Frontal cortex (tissue), 4 donors: ENCODE measurements around the gene CAND2. TPM values are rescaled to one million over a fixed set of nuclear protein-coding genes. Genes with fewer than 3 reads are reported as not detected.
A peak's percentile ranks its signal among the peaks of the same experiment; 100 is the strongest.
"Not testable (repeated sequence)": the region's sequence is repeated elsewhere in the genome, so short reads cannot be mapped to it uniquely, and the experiment has no call there.

Experiments
- DNase-seq, 2 donors: peaks; one replicate each; pipeline ENCODE4 v3.0.0; 2012; ENCODE audit warnings: low spot score in 2 of 2
- FAIRE-seq: peaks from 2 replicates; lab custom pipeline; 2012; peaks lifted over from hg19 to GRCh38; lab: Jason Lieb, UNC
- total RNA-seq: library from RNA; depleted of rRNA; stranded (reverse); fragments of >200 nt; gene quantifications from one replicate; pipeline ENCODE4 v1.2.3, GENCODE V29; 2014
- donor health status: control.
- donor health status: control.
- donor health status: control.

CAND2 gene
- total RNA-seq, 1 donor from 2014 or later = 11.4 TPM

GRCh38 chr3:12841149-12841969 is 44.9 kb downstream of the CAND2 start, which contains the start of gene RPL32:
TSS of gene RPL32 (minus strand) at chr3:12841565. CDS start at chr3:12840237, 1,328 bp downstream.
- FAIRE-seq = no peak
- DNase-seq = peak; percentile 78 to 80

- FAIRE-seq (no peak), DNase-seq (no peak)
These were observed 45.5 kb downstream of the CAND2 start for GRCh38 chr3:12841970-12842328.

- DNase-seq (no peak), FAIRE-seq (no peak)
These were observed 46.0 kb downstream of the CAND2 start for GRCh38 chr3:12842469-12842868.

GRCh38 chr3:12845811-12846210 is 49.3 kb downstream of the CAND2 start:
- FAIRE-seq (no peak), DNase-seq (no peak)

- no peak for FAIRE-seq
- DNase-seq = no peak
These were observed 55.7 kb downstream of the CAND2 start for GRCh38 chr3:12852201-12852600.

DNA sequence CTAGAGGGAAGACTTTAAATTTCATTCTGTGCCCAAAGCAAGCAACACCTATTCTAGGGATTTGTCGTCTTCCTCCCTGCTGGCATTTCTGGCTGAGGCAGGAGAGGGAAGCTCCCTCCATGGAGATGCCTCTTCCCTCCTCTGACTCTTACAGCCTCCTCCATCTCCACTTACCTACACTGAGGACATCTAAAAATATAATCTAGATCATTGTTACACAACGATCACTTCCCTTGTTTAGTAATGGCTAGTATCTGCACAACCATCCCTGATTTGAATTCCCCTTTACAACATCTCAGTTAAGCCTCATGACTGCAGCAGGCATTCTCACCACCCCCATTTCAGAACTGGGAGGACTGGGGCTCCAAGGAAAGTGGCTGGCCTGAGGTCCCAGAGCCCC is 57.4 kb downstream of the CAND2 start:
- FAIRE-seq, DNase-seq: not testable (repeated sequence)

- DNase-seq (no peak), FAIRE-seq (no peak)
These were observed 58.1 kb downstream of the CAND2 start for GRCh38 chr3:12854565-12854964.

DNA sequence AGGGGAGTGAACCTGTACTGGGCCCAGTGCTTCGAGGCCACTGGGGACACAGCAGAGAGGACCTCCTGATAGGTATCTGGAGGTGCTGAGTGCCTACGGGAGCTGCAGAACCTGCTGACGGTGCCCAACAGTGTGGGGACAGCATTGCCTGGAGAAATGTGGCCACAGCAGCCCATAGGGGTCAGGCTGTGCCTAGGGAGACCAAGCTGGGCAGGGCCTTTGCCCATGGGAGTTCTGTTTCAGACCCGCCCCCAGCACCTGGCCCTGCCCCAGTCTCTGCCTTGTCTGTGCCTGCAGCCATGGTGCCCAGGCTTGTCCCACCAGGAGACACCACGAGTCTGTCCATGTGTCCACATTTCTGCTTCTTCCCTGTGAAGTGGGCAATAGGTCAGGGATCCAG is 60.1 kb downstream of the CAND2 start:
- no peak for FAIRE-seq
- DNase-seq = no peak

DNA sequence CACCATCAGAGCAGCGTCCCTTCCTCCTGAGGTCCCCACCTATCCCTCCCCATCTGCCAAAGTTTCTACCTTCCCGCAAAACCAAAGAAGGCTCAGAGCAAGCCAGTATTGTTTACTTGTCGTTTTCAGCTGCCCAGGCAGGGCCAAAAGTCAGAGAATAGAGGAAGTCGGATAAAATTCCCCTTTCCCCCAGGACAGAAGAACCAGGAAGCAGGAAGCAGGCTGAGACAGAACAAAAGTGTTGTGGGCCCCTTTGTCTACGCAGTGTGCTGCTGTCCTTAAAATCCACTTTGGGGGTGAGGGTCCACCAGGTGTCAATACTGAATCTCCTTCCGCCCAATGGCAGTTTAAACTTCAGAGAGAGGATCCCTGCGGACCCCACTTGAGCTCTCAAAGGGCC is 63.4 kb downstream of the CAND2 start:
- FAIRE-seq (no peak), DNase-seq (no peak)

- FAIRE-seq (no peak), DNase-seq (no peak)
These were observed 65.1 kb downstream of the CAND2 start for GRCh38 chr3:12861611-12862010.

DNA sequence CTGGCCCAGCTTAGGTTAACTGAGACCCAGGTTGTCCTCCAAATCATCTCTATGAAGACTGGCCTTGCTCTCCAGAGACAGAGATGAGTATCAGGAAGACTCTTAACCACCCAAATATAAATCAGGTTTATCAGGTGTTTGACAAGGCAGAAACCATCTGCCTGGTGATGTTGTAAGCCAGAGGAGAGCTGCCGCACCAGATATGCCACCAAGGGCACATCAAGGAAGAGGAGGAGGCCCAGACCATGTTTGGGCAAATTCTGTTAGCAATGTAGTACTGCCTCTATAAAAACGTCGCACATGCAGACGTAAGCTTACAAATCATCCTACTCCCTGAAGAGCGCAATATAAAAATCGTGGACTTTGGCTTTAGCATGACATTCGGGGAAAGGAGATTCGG is 65.9 kb downstream of the CAND2 start:
- DNase-seq = no peak
- FAIRE-seq = no peak

GRCh38 chr3:12865271-12865670 is 68.8 kb downstream of the CAND2 start:
- DNase-seq = no peak

DNA sequence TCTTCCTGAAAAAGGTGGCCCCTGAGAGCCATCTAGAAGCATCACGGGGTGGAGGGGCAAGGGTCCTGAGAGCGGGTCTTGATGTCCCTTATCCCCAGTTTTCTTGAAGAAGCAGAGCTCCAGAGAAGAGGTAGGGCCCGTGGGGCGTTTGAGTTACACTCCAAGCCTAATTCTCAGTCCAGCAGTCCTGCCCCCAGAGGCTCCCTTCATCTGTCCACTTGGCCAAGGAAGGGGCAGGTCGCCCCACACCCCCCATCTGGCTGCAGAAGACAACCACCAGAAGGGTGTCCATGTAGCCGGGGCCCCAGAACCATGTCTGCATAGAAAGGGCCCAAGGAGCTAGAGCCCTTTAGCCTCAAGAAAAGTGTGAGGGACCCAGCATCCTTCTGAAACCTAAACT is 70.4 kb downstream of the CAND2 start:
- DNase-seq (no peak), FAIRE-seq (no peak)

More at GRCh38 chr3:12865271-12865670, 68.8 kb downstream of the CAND2 start:
- no peak for FAIRE-seq

GRCh38 chr3:12868039-12869034 is 71.9 kb downstream of the CAND2 start:
- FAIRE-seq (peak; percentile 3), DNase-seq (peak; percentile 84 to 91)

DNA sequence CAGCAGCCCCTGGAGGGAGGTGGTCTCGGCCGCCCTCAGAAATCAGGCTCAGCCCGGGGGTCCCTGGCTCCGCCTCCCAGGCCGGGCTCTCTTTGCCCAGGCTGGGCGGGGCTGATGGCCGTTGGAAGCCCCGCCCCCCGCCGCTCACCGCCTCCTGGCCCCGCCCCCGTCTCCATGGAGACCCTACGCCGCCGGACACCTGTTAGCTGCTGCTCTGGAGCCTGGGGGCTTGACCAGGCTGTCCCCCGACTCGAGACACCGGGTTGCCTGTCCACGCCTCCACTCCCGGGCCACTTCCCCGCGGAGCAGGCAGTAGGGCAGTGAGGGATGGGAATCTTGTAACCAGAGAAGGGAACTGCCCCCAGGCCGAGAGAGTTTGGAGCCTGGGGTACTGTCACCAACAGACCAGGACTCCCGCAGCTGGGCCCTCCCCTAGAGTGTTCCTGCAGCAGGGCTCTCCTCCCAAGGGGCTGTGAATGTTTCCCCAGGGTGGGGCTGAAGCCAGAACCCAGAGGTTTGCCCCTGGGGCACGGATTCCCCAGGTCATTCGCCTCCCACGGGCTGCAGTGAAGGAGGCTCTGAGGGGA is 72.6 kb downstream of the CAND2 start:
- no peak for FAIRE-seq

GRCh38 chr3:12870942-12871341 is 74.5 kb downstream of the CAND2 start:
- FAIRE-seq (no peak), DNase-seq (no peak)

More for the DNA sequence above, 72.6 kb downstream of the CAND2 start:
- peak in 1 of 2 donors; percentile 56 for DNase-seq

DNA sequence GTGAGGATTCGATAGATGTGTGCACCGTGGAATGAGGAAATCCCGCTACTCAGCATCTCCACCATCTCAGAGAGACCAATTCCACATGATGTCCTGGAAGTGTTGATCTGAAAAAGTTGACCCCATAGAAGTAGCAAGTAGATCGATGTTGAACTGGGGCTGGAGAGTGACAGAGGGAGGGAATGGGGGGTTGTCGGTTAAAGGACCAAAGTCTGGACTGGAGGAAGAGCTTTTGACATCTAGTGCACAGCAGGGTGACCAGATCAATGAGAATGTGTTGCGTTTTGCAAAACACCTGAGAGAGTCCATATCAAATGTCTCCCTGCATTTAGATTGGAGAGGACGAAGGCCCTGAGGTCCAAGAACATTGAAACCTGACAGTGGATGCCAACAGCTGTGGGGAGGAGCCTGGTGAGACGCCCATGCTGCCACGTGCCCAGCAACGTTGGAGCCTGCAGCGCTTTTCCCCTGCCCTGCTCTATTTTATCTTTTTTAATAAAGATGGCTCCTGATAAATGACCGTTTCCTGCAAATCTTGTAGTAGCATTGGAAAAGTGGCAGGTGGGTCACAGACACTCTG is 75.0 kb downstream of the CAND2 start:
- FAIRE-seq = no peak
- no peak for DNase-seq

DNA sequence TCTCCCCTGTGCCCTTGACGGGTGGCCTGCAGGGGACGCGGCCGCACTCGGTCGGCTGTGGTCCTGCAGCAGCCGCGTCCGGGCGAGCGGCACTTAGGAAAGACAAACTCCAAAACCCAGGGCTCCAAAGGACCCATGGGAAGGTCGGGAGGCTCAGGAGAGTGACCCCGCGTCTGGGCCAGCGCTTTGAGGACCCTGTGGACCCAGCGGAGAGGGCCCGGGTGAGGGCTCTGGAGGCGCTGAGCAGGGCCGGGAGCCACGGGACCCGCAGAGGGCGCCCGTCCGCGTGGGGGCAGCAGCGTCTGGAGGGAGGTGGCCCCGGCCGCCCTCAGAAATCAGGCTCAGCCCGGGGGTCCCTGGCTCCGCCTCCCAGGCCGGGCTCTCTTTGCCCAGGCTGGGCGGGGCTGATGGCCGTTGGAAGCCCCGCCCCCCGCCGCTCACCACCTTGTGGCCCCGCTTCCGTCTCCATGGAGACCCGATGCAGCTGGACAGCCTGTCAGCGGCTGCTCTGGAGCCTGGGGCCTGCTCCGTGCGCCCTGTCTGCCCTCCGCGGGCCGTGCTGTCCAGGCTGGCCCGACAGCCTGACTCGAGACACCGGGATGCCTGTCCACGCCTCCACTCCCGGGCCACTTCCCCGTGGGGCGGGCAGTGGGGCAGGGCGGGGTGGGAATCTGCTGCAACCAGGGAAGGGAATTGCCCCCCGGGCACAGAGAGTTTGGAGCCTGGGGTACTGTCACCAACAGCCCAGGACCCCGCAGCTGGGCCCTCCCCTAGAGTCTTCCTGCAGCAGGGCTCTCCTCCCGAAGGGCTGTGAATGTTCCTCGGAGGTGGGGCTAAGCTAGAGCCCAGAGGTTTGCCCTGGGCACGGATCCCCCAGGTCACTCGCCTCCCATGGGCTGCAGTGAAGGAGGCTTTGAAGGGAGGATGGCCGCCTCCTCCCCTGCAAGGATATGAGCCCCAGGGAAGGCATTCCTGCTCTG is 79.7 kb downstream of the CAND2 start:
- FAIRE-seq (no peak), DNase-seq (peak in 1 of 2 donors; percentile 56)

DNA sequence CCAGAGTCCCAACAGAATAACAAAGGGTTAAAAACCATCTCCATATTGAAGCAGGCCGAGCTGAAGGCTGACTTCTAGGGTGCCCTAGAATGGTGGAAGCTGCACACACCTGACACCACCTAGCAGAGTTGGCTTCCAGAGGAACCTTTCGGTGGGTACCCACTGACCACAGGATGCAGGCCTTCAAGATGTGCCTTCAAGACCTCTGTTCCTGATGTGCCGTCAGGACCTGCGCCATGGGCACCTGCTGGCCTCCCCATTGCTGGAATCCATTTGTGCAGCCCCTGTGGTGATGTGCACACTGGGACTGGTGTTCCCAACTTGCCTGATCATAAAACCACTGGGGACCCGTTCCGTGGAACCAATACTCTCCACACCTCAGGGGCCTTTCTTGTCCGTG is 80.6 kb downstream of the CAND2 start:
- DNase-seq (no peak), FAIRE-seq (no peak)
